Upper lobe of left lung (tissue), 6 donors: ENCODE data around the gene NR4A2. TPM values are rescaled to one million over a fixed set of nuclear protein-coding genes. Genes with fewer than 3 reads are reported as not detected.

Source experiments
- ATAC-seq, 2 donors: fragments of 200-7000 bp; cut with Tn5 transposase; one replicate each; pipeline ENCODE4 v1.9.1; 2022; ENCODE audit warnings: mild to moderate bottlenecking in 2 of 2, moderate library complexity in 2 of 2; ENCODE audit not compliant: low FRiP score in 2 of 2
- DNase-seq, 2 donors: peaks; one replicate each; pipeline ENCODE4 v3.0.0-alpha.2; 2019 to 2020
- H3K27ac ChIP-seq, 4 donors: fragments of 200-600 bp; sonication (generic); one replicate each; pipeline ENCODE4 v1.5.1; 2016 to 2019
- H3K27me3 ChIP-seq, 4 donors: fragments of 200-600 bp; sonication (generic); one replicate each; pipeline ENCODE4 v1.5.1; 2017 to 2019
- H3K36me3 ChIP-seq, 4 donors: fragments of 200-600 bp; sonication (generic); one replicate each; pipeline ENCODE4 v1.5.1; 2016 to 2019
- H3K4me1 ChIP-seq, 4 donors: fragments of 200-600 bp; sonication (generic); one replicate each; pipeline ENCODE4 v1.5.1; 2018 to 2019
- H3K4me3 ChIP-seq, 4 donors: fragments of 200-600 bp; sonication (generic); one replicate each; pipeline ENCODE4 v1.5.1; 2017 to 2019; ENCODE audit warnings: mild to moderate bottlenecking in 2 of 4, moderate library complexity in 1 of 4
- H3K9me3 ChIP-seq, 4 donors: fragments of 200-600 bp; sonication (generic); one replicate each; pipeline ENCODE4 v1.5.1; 2018 to 2019
- CTCF ChIP-seq, 6 experiments: fragments of 450-650 bp in 4 of 6; fragments of 200-600 bp in 2 of 6; sonication (generic) in 2 of 6; IDR thresholded peaks; one replicate each; pipeline ENCODE4 v1.5.1; 2016 to 2019; ENCODE audit warnings: antibody characterized with exemption in 6 of 6
- EP300 ChIP-seq, 4 donors: sonication (generic); formaldehyde crosslinking; IDR thresholded peaks; one replicate each; pipeline ENCODE4 v1.5.1; 2017; ENCODE audit warnings: antibody characterized with exemption in 4 of 4, control low read depth in 2 of 4
- POLR2A ChIP-seq, 4 donors: fragments of 450-650 bp; IDR thresholded peaks; one replicate each; pipeline ENCODE4 v1.5.1; 2016 to 2017; ENCODE audit warnings: antibody characterized with exemption in 4 of 4, mild to moderate bottlenecking in 2 of 4
- POLR2AphosphoS5 ChIP-seq, 2 donors: sonication (generic); formaldehyde crosslinking; IDR thresholded peaks; one replicate each; pipeline ENCODE4 v1.5.1; 2017; ENCODE audit warnings: antibody characterized with exemption in 2 of 2
- WGBS, 2 donors: methylation state at CpG; one replicate each; pipeline ENCODE4 v1.1.5; 2017 to 2018; 5-methylcytosine and 5-hydroxymethylcytosine counted together
- total RNA-seq, 6 donors: library from RNA; depleted of rRNA in 4 of 6; stranded (reverse); fragments of >200 nt in 4 of 6; gene quantifications; one replicate each; pipeline versions ENCODE4 v1.1.0 to v1.2.1, GENCODE V29; 2016 to 2021
- donor health status: DM: no; HTN: no; CAD: no; lungs with moderate emphysema.
- donor health status: DM: no; HTN: yes; CAD: no; lungs with severe emphysema.

The NR4A2 gene
- total RNA-seq = 10 to 100 TPM in 2 of 6 donors, 1 to 10 TPM in 4; 3.0 to 12.6 (median 8.9) TPM

- DNase-seq (peak; percentile 96 to 98), ATAC-seq (peak; percentile 86 to 88)
- 0 to 1% methylated on average over 41 to 72 of the region's 72 CpGs for WGBS, 2 donors
- peak within 1 kb of the TSS; percentile 72 to 92 (median 76) for H3K4me3 ChIP-seq
- H3K27me3 ChIP-seq = peaks cover 0 to 2% (median 0%) of the 10 kb centered on the region in 4 donors
- H3K36me3 ChIP-seq = peaks cover 0 to 14% (median 1%) of the 10 kb centered on the region in 4 donors
- no peaks in the 10 kb centered on the region for H3K9me3 ChIP-seq
- peak; percentile 63 to 99 (median 93) for TF ChIP-seq POLR2A (IDR thresholded peaks at IDR 0.05)
- peak; percentile 87 to 91 for TF ChIP-seq POLR2AphosphoS5 (IDR thresholded peaks at IDR 0.05)
- peak in 3 of 4 donors; percentile 24 to 73 (median 59) for TF ChIP-seq EP300 (IDR thresholded peaks at IDR 0.05)
- TF ChIP-seq CTCF (IDR thresholded peaks at IDR 0.05) = peak in 1 of 6 experiments; percentile 18
- peaks cover 6 to 24% (median 15%) of the 10 kb centered on the region in 4 donors for H3K4me1 ChIP-seq
- H3K27ac ChIP-seq = peak within 1 kb of the TSS; percentile 96 to 100 (median 98)
Observed at GRCh38 chr2:156332534-156333273, at the start of gene NR4A2. NR4A2 (minus strand) TSS chr2:156332721; CDS start chr2:156330186, 2,535 bp downstream.

- H3K4me3 ChIP-seq = no peak overlapping the region
- no peaks in the 10 kb centered on the region for H3K4me1 ChIP-seq
- no peaks in the 10 kb centered on the region for H3K36me3 ChIP-seq
- no peak for DNase-seq
- no peaks in the 10 kb centered on the region for H3K27me3 ChIP-seq
- 83 to 84% methylated on average over 1 of the region's 1 CpG for WGBS, 2 donors
- ATAC-seq = no peak
- H3K27ac ChIP-seq = no peak overlapping the region
- TF ChIP-seq POLR2A (IDR thresholded peaks at IDR 0.05) (no peak), CTCF (IDR thresholded peaks at IDR 0.05) (no peak), POLR2AphosphoS5 (IDR thresholded peaks at IDR 0.05) (no peak), EP300 (IDR thresholded peaks at IDR 0.05) (no peak)
- no peaks in the 10 kb centered on the region for H3K9me3 ChIP-seq
Observed at GRCh38 chr2:156380117-156380645, 47.7 kb upstream of the NR4A2 start.

- no peak overlapping the region for H3K4me3 ChIP-seq
- ATAC-seq = no peak
- no peak overlapping the region for H3K27ac ChIP-seq
- no peaks in the 10 kb centered on the region for H3K9me3 ChIP-seq
- no peaks in the 10 kb centered on the region for H3K27me3 ChIP-seq
- no peak for DNase-seq
- no peaks in the 10 kb centered on the region for H3K36me3 ChIP-seq
- 74 to 88% methylated on average over 1 of the region's 1 CpG for WGBS, 2 donors
- TF ChIP-seq POLR2A (IDR thresholded peaks at IDR 0.05) (no peak), CTCF (IDR thresholded peaks at IDR 0.05) (no peak), EP300 (IDR thresholded peaks at IDR 0.05) (no peak), POLR2AphosphoS5 (IDR thresholded peaks at IDR 0.05) (no peak)
- no peaks in the 10 kb centered on the region for H3K4me1 ChIP-seq
Observed at GRCh38 chr2:156379714-156380113, 47.2 kb upstream of the NR4A2 start.

GRCh38 chr2:156379071-156379470 lies 46.5 kb upstream of the NR4A2 start:
- Histone ChIP-seq H3K27ac (no peak overlapping the region), H3K4me3 (no peak overlapping the region), H3K9me3 (no peaks in the 10 kb centered on the region), H3K27me3 (no peaks in the 10 kb centered on the region), H3K36me3 (no peaks in the 10 kb centered on the region), H3K4me1 (no peaks in the 10 kb centered on the region)
- DNase-seq (no peak), ATAC-seq (no peak)
- no peak for TF ChIP-seq EP300 (IDR thresholded peaks at IDR 0.05)
- no peak for TF ChIP-seq CTCF (IDR thresholded peaks at IDR 0.05)
- TF ChIP-seq POLR2AphosphoS5 (IDR thresholded peaks at IDR 0.05) = no peak
- TF ChIP-seq POLR2A (IDR thresholded peaks at IDR 0.05) = no peak
